GM18502 (cell line): ENCODE results near the gene TUBD1.
"Not testable (repeated sequence)": the region's sequence is repeated elsewhere in the genome, so short reads cannot be mapped to it uniquely, and the experiment has no call there.

Experiments
- ATAC-seq: cut with Tn5 transposase; IDR thresholded peaks from one replicate; pipeline ENCODE4 v1.9.1; 2021; ENCODE audit warnings: mild to moderate bottlenecking; ENCODE audit not compliant: unreplicated experiment, poor library complexity

The TUBD1 gene

GRCh38 chr17:59892924-59893675 is at the start of gene TUBD1, which contains the start of gene RPS6KB1:
TUBD1 (minus strand) TSS chr17:59892943; CDS start chr17:59891002, 1,941 bp downstream.
RPS6KB1 (plus strand) TSS chr17:59893121; CDS start chr17:59893185, 64 bp downstream.
- peak; percentile 87 for ATAC-seq

GRCh38 chr17:59941131-59941530 is 48.4 kb upstream of the TUBD1 start:
- ATAC-seq = no peak

GRCh38 chr17:59940697-59941096 is 48.0 kb upstream of the TUBD1 start:
- ATAC-seq = not testable (repeated sequence)

GRCh38 chr17:59933317-59933716 is 40.6 kb upstream of the TUBD1 start:
- not testable (repeated sequence) for ATAC-seq

GRCh38 chr17:59930768-59931167 is 38.0 kb upstream of the TUBD1 start:
- ATAC-seq = not testable (repeated sequence)

GRCh38 chr17:59930121-59930520 is 37.4 kb upstream of the TUBD1 start:
- not testable (repeated sequence) for ATAC-seq

- ATAC-seq = not testable (repeated sequence)
Observed at GRCh38 chr17:59920637-59921036, 27.9 kb upstream of the TUBD1 start.

- no peak for ATAC-seq
Observed at GRCh38 chr17:59916446-59916845, 23.7 kb upstream of the TUBD1 start.

GRCh38 chr17:59914274-59914854 is 21.6 kb upstream of the TUBD1 start:
- no peak for ATAC-seq

GRCh38 chr17:59907467-59907866 is 14.7 kb upstream of the TUBD1 start:
- ATAC-seq = no peak

GRCh38 chr17:59903455-59903854 is 10.7 kb upstream of the TUBD1 start:
- no peak for ATAC-seq

- no peak for ATAC-seq
Observed at GRCh38 chr17:59901604-59902003, 8.9 kb upstream of the TUBD1 start.

GRCh38 chr17:59899099-59899498 is 6.4 kb upstream of the TUBD1 start:
- ATAC-seq = no peak

- no peak for ATAC-seq
Observed at GRCh38 chr17:59897090-59897489, 4.3 kb upstream of the TUBD1 start.

GRCh38 chr17:59893676-59894100 is 945 bp upstream of the TUBD1 start:
- ATAC-seq = no peak

- peak; percentile 60 for ATAC-seq
Observed at GRCh38 chr17:59892251-59892923, 356 bp downstream of the TUBD1 start.

- ATAC-seq = no peak
Observed at GRCh38 chr17:59890720-59891119, 2.0 kb downstream of the TUBD1 start.

- ATAC-seq = no peak
Observed at GRCh38 chr17:59888145-59888750, 4.5 kb downstream of the TUBD1 start.

- ATAC-seq = no peak
Observed at GRCh38 chr17:59884861-59885260, 7.9 kb downstream of the TUBD1 start.

GRCh38 chr17:59878624-59879023 is 14.1 kb downstream of the TUBD1 start:
- ATAC-seq = no peak

GRCh38 chr17:59877965-59878364 is 14.8 kb downstream of the TUBD1 start:
- no peak for ATAC-seq
